Germinal center (tissue), 1 donor: Measurements from ENCODE around the gene DGKQ.
A peak's percentile ranks its signal among the peaks of the same experiment; 100 is the strongest.
"Not testable (repeated sequence)": the region's sequence is repeated elsewhere in the genome, so short reads cannot be mapped to it uniquely, and the experiment has no call there.

Experiments
- DNase-seq: peaks from one replicate; pipeline ENCODE4 v3.0.0; 2012; ENCODE audit warnings: mixed read lengths, low spot score

DGKQ gene

GRCh38 chr4:1009542-1010394 lies 36.4 kb upstream of the DGKQ start:
- DNase-seq, result peak; percentile 85

- no peak for DNase-seq
These were observed 35.6 kb upstream of the DGKQ start for GRCh38 chr4:1008840-1009541.

GRCh38 chr4:1006856-1007255 lies 33.5 kb upstream of the DGKQ start:
- DNase-seq, result no peak

GRCh38 chr4:1004557-1005485 lies 31.5 kb upstream of the DGKQ start:
- DNase-seq, result no peak

GRCh38 chr4:1004071-1004418 lies 30.7 kb upstream of the DGKQ start:
- DNase-seq, result no peak

GRCh38 chr4:1003271-1004070 lies 30.1 kb upstream of the DGKQ start:
- DNase-seq, result no peak

GRCh38 chr4:1002631-1003251 lies 29.4 kb upstream of the DGKQ start:
- no peak for DNase-seq

GRCh38 chr4:1002131-1002630 lies 28.8 kb upstream of the DGKQ start:
- DNase-seq, result no peak

GRCh38 chr4:1001561-1002130 lies 28.3 kb upstream of the DGKQ start:
- DNase-seq, result no peak

- no peak for DNase-seq
These were observed 27.4 kb upstream of the DGKQ start for GRCh38 chr4:1000686-1001260.

- DNase-seq, result no peak
These were observed 26.6 kb upstream of the DGKQ start for GRCh38 chr4:999882-1000425.

GRCh38 chr4:999240-999863 lies 26.0 kb upstream of the DGKQ start:
- DNase-seq, result not testable (repeated sequence)

GRCh38 chr4:998096-998691 lies 24.8 kb upstream of the DGKQ start:
- no peak for DNase-seq

- DNase-seq, result no peak
These were observed 24.2 kb upstream of the DGKQ start for GRCh38 chr4:997375-998071.

- DNase-seq, result no peak
These were observed 23.6 kb upstream of the DGKQ start for GRCh38 chr4:996997-997374.

- DNase-seq, result no peak
These were observed 22.9 kb upstream of the DGKQ start for GRCh38 chr4:996030-996996.

- DNase-seq, result no peak
These were observed 22.1 kb upstream of the DGKQ start for GRCh38 chr4:995311-996026.
